K562 (cell line): ENCODE measurements around the gene STYX. TPM values are rescaled to one million over a fixed set of nuclear protein-coding genes. Genes with fewer than 3 reads are reported as not detected.
A peak's percentile ranks its signal among the peaks of the same experiment; 100 is the strongest.

Experiments
- ARID1B ChIP-seq: fragments of 450-650 bp; IDR thresholded peaks from 2 replicates; pipeline ENCODE4 v1.6.1; 2016; ENCODE audit warnings: antibody characterized with exemption, mild to moderate bottlenecking, inconsistent platforms
- CREBBP ChIP-seq: IDR thresholded peaks from one replicate; pipeline ENCODE4 v1.6.1; 2012; ENCODE audit warnings: low read depth, mild to moderate bottlenecking, control low read depth, inconsistent platforms, low read length
- DPF2 ChIP-seq: fragments of 450-650 bp; IDR thresholded peaks from 2 replicates; pipeline ENCODE4 v1.6.1; 2016
- EGR1 ChIP-seq: fragments of 450-650 bp; conservative IDR thresholded peaks from 2 replicates; pipeline ENCODE4 v1.6.1; 2017; ENCODE audit warnings: mild to moderate bottlenecking
- FOXA3 ChIP-seq, 2 experiments: fragments of 450-650 bp in 1 of 2; sonication (generic) in 1 of 2; formaldehyde crosslinking; IDR thresholded peaks in 1 of 2; conservative IDR thresholded peaks in 1 of 2; 2 replicates each; pipeline versions ENCODE4 v1.4.0 to v1.8.0; 2020 to 2022; ENCODE audit warnings: mild to moderate bottlenecking in 2 of 2, missing genetic modification reagents in 1 of 2
- GATA2 ChIP-seq: sonication (generic); formaldehyde crosslinking; IDR thresholded peaks from 2 replicates; pipeline ENCODE4 v1.4.0; 2020; ENCODE audit warnings: mild to moderate bottlenecking, missing genetic modification reagents
- JUND ChIP-seq, 2 experiments: IDR thresholded peaks; 2 replicates in 1 of 2; 3 replicates in 1 of 2; pipeline ENCODE4 v1.6.1; 2011; ENCODE audit warnings: borderline replicate concordance in 2 of 2, low read depth in 2 of 2, low read length in 2 of 2, improper control_type of control experiment in 1 of 2, missing biosample characterization in 1 of 2, missing genetic modification characterization in 1 of 2, missing genetic modification reagents in 1 of 2
- KDM1A ChIP-seq, 2 experiments: fragments of 450-650 bp; IDR thresholded peaks; 2 replicates each; pipeline ENCODE4 v1.6.1; 2016; ENCODE audit warnings: mild to moderate bottlenecking in 2 of 2
- NFIC ChIP-seq: fragments of 450-650 bp; IDR thresholded peaks from 2 replicates; pipeline ENCODE4 v1.6.1; 2017; ENCODE audit warnings: mild to moderate bottlenecking, inconsistent platforms
- PML ChIP-seq: IDR thresholded peaks from 2 replicates; pipeline ENCODE4 v1.6.1; 2012; ENCODE audit warnings: low read length, inconsistent platforms
- RCOR1 ChIP-seq, 2 experiments: IDR thresholded peaks; 2 replicates each; pipeline ENCODE4 v1.6.1; 2012; ENCODE audit warnings: low read depth in 2 of 2, low read length in 2 of 2, borderline replicate concordance in 1 of 2, improper control_type of control experiment in 1 of 2
- SMARCA4 ChIP-seq: fragments of 450-650 bp; IDR thresholded peaks from 2 replicates; pipeline ENCODE4 v1.6.1; 2016
- SNIP1 ChIP-seq: fragments of 450-650 bp; IDR thresholded peaks from 2 replicates; pipeline ENCODE4 v1.7.1; 2017; ENCODE audit warnings: low read depth, mild to moderate bottlenecking
- STAT5A ChIP-seq: IDR thresholded peaks from 2 replicates; pipeline ENCODE4 v1.6.1; 2012; ENCODE audit warnings: low read length, inconsistent platforms, borderline replicate concordance
- TFAM ChIP-seq: fragments of 250-450 bp; sonication (Bioruptor Pico); conservative IDR thresholded peaks from 2 replicates; pipeline ENCODE4 v1.5.0; 2021; ENCODE audit warnings: mild to moderate bottlenecking, moderate library complexity
- XRCC5 ChIP-seq: fragments of 200-400 bp; formaldehyde crosslinking; IDR thresholded peaks from 2 replicates; pipeline ENCODE4 v1.6.1; 2017; ENCODE audit warnings: low read depth, mild to moderate bottlenecking, low read length
- YBX1 ChIP-seq: fragments of 450-650 bp; IDR thresholded peaks from 2 replicates; pipeline ENCODE4 v1.7.1; 2016; ENCODE audit warnings: mild to moderate bottlenecking
- ZNF197 ChIP-seq: fragments of 200-800 bp; sonication (Bioruptor generic); IDR thresholded peaks from 2 replicates; pipeline ENCODE4 v1.6.1; 2016; ENCODE audit warnings: low read depth, missing genetic modification characterization, missing compliant biosample characterization
- ZSCAN29 ChIP-seq: fragments of 450-650 bp; IDR thresholded peaks from 2 replicates; pipeline ENCODE4 v1.6.1; 2017
- polyA plus RNA-seq, 8 experiments: library from polyadenylated mRNA; depleted of rRNA in 4 of 8; stranded (reverse) in 5 of 8; unstranded in 3 of 8; fragments of >200 nt; fragmentation: Nextera tagmentation in 2 of 8; fragmentation: Illumina TruSeq in 1 of 8; extraction: Ambion mirVana in 2 of 8; extraction: Trizol in 1 of 8; gene quantifications; 2 replicates each; pipeline versions ENCODE4 v1.2.1 to v1.2.3, GENCODE V29; 2011 to 2014; ENCODE audit warnings: inconsistent platforms in 1 of 8, missing spikeins in 1 of 8
- total RNA-seq, 7 experiments: library from RNA; depleted of rRNA in 6 of 7; stranded (reverse); fragments of >200 nt in 6 of 7; fragmentation: Illumina TruSeq in 2 of 7; extraction: Trizol in 2 of 7; gene quantifications; 2 replicates each; pipeline versions ENCODE4 v1.2.1 to v1.2.3, GENCODE V29; 2011 to 2021; ENCODE audit warnings: low replicate concordance in 1 of 7
- TF ChIP-seq, protein P1 (sequence below), 2 experiments: fragments of 450-650 bp in 1 of 2; sonication (generic) in 1 of 2; formaldehyde crosslinking; conservative IDR thresholded peaks; 2 replicates each; pipeline versions ENCODE4 v1.4.0 to v1.8.1; 2020 to 2022; ENCODE audit warnings: mild to moderate bottlenecking in 1 of 2, missing genetic modification reagents in 1 of 2
- TF ChIP-seq, protein P2 (sequence below): fragments of 200-800 bp; sonication (Bioruptor generic); IDR thresholded peaks from 2 replicates; pipeline ENCODE4 v1.6.1; 2017; ENCODE audit warnings: missing genetic modification characterization, missing compliant biosample characterization
- TF ChIP-seq, protein P3 (sequence below), 2 experiments: fragments of 450-650 bp; conservative IDR thresholded peaks; 2 replicates each; pipeline ENCODE4 v1.6.1; 2017; ENCODE audit warnings: mild to moderate bottlenecking in 2 of 2, moderate library complexity in 2 of 2

The STYX gene
- total and polyA plus RNA-seq, 9 of the 15 experiments (the other 6 are each of a cell fraction or from before 2014, with no cell fraction given): 5.0 to 15.4 (median 10.6) TPM

DNA sequence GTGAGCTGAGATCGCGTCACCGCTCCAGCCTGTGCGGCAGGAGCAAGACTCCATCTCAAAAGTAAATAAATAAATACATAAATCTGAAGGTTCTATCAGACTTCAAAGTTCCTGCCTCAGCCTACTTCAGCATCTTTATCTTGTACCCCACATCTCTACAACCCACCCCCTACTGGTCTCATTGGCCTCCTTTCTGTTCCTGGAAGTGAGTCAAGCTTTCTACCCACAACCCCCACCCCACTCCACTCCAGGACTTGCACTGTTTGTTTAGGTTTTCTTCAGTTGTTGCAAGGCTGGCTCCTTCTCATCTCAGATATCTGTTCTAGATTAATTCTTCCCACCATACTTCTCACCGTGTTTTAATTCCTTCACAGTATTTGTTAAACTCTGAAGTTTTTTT lies 23.7 kb upstream of the STYX start (continued):
- TF ChIP-seq, protein P1, sequence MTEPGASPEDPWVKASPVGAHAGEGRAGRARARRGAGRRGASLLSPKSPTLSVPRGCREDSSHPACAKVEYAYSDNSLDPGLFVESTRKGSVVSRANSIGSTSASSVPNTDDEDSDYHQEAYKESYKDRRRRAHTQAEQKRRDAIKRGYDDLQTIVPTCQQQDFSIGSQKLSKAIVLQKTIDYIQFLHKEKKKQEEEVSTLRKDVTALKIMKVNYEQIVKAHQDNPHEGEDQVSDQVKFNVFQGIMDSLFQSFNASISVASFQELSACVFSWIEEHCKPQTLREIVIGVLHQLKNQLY (CRISPR knock-in tag; conservative IDR thresholded peaks at IDR 0.05): no peak
- TF ChIP-seq PML (0 out of 2 replicates have a peak, but pooled peaks have one; percentile 16), GATA2 (CRISPR knock-in tag) (peak; percentile 39; the same call in 1 of the 2 replicates), NFIC (peak; percentile 65), EGR1 (peak; percentile 35; the same call in 1 of the 2 replicates), FOXA3 (CRISPR knock-in tag; conservative IDR thresholded peaks at IDR 0.05 in 1 of 2, IDR thresholded peaks at IDR 0.05 in 1 of 2) (0 out of 4 replicates have a peak, but pooled peaks of 1 of the 2 experiments have one; percentile 23), CREBBP (no peak), ARID1B (peak; percentile 65), KDM1A (IDR thresholded peaks at IDR 0.05) (0 out of 4 replicates have a peak, but pooled peaks have one; percentile 39 to 40), XRCC5 (no peak), RCOR1 (IDR thresholded peaks at IDR 0.05; ENCODE audit: borderline replicate concordance in 1 of 2, low read depth in 2 of 2, low read length in 2 of 2) (peak in 1 of 2 experiments; percentile 67; a peak in 1 of 4 replicates), JUND (IDR thresholded peaks at IDR 0.05; ENCODE audit: borderline replicate concordance, low read depth, low read length) (peak; percentile 17; the same call in 1 of the 2 replicates), JUND (tag; IDR thresholded peaks at IDR 0.05; ENCODE audit: borderline replicate concordance, low read depth, low read length) (no peak; the same call in 2 of the 3 replicates), SNIP1 (no peak), YBX1 (no peak), STAT5A (peak; percentile 55), DPF2 (peak; percentile 70), ZSCAN29 (no peak), ZNF197 (CRISPR knock-in tag) (no peak), TFAM (CRISPR knock-in tag) (no peak), SMARCA4 (peak; percentile 54; the same call in 1 of the 2 replicates)
- TF ChIP-seq, protein P2, sequence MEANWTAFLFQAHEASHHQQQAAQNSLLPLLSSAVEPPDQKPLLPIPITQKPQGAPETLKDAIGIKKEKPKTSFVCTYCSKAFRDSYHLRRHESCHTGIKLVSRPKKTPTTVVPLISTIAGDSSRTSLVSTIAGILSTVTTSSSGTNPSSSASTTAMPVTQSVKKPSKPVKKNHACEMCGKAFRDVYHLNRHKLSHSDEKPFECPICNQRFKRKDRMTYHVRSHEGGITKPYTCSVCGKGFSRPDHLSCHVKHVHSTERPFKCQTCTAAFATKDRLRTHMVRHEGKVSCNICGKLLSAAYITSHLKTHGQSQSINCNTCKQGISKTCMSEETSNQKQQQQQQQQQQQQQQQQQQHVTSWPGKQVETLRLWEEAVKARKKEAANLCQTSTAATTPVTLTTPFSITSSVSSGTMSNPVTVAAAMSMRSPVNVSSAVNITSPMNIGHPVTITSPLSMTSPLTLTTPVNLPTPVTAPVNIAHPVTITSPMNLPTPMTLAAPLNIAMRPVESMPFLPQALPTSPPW (CRISPR knock-in tag): peak; percentile 76
- TF ChIP-seq, protein P3, sequence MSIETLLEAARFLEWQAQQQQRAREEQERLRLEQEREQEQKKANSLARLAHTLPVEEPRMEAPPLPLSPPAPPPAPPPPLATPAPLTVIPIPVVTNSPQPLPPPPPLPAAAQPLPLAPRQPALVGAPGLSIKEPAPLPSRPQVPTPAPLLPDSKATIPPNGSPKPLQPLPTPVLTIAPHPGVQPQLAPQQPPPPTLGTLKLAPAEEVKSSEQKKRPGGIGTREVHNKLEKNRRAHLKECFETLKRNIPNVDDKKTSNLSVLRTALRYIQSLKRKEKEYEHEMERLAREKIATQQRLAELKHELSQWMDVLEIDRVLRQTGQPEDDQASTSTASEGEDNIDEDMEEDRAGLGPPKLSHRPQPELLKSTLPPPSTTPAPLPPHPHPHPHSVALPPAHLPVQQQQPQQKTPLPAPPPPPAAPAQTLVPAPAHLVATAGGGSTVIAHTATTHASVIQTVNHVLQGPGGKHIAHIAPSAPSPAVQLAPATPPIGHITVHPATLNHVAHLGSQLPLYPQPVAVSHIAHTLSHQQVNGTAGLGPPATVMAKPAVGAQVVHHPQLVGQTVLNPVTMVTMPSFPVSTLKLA (conservative IDR thresholded peaks at IDR 0.05): peak in 1 of 2 experiments; percentile 22; a peak in 1 of 4 replicates
